MM.1S (cell line): Measurements from ENCODE around the gene KDM4B.

Experiments used
- CTCF ChIP-seq: fragments of 300-600 bp; sonication (generic); IDR thresholded peaks from 2 replicates; pipeline ENCODE4 v1.5.1; 2016; ENCODE audit warnings: antibody characterized with exemption, low read length, mixed read lengths
- EZH2 ChIP-seq: fragments of 300-600 bp; sonication (generic); optimal IDR thresholded peaks from 2 replicates; pipeline ENCODE3; 2017; ENCODE audit warnings: low read depth, mild to moderate bottlenecking, antibody characterized with exemption, low read length, mixed read lengths

- no peak for TF ChIP-seq EZH2
- no peak for TF ChIP-seq CTCF
Measured at GRCh38 chr19:5149932-5150901, 181.3 kb downstream of the KDM4B start.
